ENCODE results near the gene CFHR5.
"Not testable (repeated sequence)": the region's sequence is repeated elsewhere in the genome, so short reads cannot be mapped to it uniquely, and the experiment has no call there.

The CFHR5 gene

DNA sequence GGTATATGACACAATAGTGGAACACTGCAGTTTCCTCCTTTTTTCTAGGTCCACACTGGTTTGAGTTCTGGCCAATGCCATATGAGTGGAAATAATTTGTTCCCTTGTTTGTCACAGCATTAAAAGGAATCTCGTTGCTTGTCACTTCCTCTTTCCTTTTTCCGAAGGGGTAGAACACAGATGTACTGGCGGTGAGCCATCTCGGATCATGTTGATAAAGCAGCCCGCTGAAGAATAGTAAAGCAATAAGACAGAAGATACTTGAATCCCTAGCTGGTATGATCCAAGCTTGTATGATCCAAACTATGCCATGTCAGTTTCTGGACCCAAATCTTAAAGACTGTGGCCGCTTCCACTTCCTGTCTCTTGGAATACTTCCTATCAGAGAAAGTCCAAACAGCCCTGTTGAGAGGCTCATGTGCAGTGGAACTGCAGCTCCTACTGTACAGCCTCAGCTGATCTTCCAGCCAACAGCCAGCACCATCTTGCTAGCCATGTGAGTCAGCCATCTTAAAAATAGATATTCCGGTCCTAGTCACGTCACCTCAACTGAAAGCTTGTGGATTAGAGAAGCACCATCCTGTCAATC, 40.3 kb downstream of the CFHR5 start:
- no peak for DNase-seq (ENCODE audit: low read depth, low spot score)

DNA sequence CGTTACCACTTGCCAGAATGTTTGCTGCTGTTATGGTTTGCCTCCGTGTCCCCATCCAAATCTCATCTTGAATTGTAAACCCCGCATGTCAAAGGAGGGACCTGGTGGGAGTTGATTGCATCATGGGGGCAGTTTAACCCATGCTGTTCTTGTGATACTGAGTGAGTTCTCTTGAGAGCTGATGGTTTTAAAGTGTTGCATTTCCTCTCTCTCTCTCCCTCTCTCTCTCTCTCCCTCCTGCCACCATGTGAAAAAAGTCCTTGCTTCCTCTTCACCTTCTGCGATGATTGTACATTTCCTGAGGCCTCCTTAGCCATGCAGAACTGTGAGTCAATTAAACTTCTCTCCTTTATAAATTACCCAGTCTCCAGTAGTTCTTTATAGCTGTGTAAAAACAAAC, 44.4 kb downstream of the CFHR5 start:
- DNase-seq (ENCODE audit: low read depth, low spot score): no peak

DNA sequence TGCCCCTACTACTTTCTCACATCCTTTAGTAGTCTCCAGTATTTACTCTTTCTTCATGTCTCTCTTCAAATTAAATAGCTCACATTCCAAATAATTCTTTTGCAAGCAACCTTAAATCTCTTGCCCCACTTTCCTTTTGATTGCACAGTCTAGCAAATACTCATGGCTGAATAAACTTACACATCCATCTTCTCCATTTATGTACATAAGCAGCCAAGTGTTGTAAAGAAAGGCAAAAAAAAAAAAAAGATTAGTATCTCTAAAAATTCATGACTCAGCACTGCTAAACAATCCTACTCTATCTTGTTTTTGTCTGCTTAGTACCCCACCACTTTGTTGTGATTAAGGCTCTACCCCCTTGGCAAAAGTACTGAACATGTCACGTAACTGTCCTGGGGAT, 47.1 kb downstream of the CFHR5 start:
- no peak for DNase-seq (ENCODE audit: low read depth, low spot score)

DNA sequence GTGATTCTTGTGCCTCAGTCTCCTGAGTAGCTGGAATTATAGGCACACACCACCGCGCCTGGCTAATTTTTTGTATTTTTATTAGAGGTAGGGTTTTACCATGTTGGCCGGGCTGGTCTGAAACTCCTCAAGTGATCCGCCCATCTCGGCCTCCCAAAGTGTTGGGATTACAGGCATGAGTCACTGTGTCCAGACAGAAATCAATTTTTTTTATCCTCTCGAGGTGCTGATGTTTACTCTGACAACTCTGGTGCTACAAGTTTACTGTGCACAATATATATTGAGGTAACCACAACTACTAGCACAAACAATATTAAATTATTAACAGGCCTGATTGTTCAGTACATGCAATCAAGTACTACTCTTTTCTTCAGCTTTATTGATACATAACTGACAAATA, 50.0 kb downstream of the CFHR5 start:
- no peak for DNase-seq (ENCODE audit: low read depth, low spot score)

DNA sequence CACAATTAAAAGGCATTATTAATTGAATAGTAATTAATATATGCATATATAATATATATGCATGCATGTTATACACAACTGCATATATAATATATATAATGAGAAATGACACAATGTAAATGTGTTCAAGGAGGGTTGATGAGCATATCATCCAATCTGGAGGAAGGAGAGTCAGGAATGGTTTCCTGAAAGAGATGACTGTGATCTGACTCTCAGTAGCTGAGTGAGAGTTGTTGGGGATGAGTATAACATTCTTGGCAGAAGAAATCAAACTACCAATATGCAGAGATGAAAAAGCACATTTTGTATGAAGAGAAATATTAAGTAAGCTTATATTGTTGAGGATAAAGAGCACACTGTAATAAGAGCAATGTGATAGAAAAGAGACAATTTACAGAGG, 52.4 kb downstream of the CFHR5 start:
- no peak for DNase-seq (ENCODE audit: low read depth, low spot score)

DNA sequence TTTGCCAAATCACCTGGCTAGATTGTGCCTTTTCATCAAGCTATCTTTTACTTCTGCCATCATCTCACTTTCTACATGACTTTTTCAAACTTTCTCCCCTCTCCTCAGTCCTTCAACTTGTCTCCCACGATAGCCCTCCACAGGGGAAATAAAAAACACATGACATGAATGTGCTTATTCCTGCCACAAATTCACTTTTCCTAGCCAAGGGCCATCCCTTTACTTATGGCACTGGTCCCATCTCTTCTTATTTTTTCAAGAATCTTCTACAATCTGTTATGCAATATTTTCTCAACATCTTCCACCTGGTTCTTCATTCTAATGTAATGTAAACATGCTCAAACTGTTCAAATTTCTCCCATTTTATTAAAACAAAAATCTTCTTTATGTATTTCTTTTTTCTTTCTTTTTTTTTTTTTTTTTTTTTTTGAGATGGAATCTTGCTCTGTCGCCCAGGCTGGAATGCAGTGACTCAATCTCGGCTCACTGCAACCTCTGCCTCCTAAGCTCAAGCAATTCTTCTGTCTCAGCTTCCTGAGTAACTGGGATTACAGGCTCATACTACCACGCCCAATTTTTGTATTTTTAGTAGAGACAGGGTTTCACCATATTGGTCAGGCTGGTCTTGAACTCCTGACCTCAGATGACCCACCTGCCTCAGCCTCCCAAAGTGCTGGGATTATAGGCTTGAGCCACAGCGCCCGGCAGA, 57.4 kb downstream of the CFHR5 start:
- not testable (repeated sequence) for DNase-seq (ENCODE audit: low read depth, low spot score)

DNA sequence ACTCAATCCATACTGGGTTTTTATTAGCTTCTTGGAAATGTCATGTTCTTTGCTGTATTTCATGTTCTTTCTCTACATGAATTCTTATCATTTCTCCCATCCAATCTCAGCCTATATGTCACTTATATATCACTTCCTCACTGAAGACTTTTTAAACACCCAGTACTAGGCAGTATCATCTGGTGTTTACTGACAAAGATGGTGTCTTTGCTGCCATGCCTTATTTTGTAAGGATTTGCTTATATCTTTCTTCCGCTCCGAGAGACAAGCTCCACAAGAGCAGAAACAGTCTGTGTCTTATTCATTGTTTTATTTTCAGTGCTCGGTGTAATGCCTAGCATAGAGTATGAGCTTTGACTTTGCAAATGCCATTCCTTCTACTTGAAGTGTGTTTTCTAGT, 59.5 kb downstream of the CFHR5 start:
- no peak for DNase-seq (ENCODE audit: low read depth, low spot score)

DNA sequence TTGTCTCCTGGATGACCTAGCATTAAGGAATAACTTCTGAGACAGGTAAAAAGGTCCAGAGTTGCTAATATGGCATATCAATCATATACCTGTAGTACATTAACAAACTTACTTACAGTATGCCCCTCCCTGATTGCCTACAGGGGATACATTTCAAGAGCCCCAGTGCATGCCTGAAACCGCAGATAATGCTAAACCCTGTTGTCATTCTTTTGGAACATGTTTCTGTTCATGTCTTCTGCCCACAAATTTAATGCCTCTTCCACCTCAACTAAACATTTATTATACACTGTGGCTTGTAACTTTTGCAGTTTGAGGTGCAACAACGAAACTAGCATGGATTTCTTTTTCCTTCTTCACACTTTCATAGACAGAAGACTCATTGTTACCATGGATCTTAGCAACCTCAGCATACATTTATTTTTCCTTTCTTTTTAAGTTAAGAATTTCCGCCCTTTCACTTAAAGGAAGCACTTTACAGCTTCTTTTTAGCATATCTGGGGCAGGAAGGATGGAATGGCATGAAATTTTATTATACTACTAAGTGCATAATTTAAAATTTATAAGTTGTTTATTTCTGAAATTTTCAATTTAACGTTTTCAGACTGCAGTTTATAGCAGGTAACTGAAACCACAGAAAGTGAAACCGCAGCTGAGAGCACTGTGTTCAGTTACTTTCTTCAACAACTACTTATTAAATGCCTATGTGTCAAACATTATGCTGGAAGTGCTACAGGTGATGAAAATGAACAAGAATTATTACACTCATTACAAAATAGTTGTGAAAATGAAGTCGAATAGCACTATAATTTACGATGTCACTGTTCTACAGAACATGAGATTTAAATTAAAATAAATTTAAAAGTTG, 64.4 kb downstream of the CFHR5 start:
- DNase-seq (ENCODE audit: low read depth, low spot score): no peak

DNA sequence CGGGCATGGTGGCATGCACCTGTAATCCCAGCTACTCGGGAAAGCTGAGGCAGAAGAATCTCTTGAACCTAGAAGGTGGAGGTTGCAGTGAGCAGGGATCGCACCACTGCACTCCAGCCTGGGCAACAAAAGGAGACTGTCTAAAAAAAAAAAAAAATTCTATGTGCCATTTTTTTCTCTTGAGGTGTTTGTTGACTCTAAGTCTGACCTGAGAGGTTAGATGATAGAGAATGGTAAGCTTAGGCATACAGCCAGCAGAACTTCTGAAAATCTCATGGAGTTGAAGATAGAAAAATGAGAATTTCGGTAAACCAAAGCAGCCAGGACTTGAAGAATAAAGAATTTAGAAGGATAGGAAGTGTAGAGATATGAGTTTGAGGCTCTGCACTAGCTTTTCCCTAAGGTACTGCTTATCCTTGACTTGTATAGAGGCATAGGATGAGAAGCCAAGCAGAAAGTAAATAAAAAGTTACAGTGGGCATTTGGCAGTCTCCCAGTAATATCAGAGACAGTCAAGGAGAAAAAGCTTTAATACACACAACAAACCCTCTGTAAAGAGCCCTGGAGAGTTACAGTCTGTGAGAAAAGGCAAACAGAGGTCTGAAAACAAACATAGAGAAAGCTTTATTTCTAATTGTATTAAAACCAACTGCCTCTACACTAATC, 65.5 kb downstream of the CFHR5 start:
- no peak for DNase-seq (ENCODE audit: low read depth, low spot score)

DNA sequence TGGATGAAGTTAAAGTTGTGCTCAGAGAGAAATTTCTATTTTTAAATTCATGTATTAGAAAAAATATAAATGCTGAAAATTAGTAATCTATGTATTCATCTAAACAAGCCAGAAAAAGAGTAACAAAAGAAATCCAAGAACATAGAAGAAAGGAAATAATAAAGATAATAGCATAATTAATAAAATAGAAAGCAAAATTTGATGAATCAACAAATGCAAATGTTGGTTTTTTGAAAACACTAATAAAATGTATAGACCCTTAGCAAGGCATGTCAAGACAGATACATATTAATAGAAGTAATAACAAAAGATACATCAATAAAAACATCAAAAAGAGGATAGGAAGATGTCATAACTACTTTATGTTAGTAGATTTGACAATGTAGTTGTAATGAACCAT, 71.7 kb downstream of the CFHR5 start:
- DNase-seq (ENCODE audit: low read depth, low spot score): no peak

Data from ELF-1 (cell line).